Measurements from ENCODE around the gene CLDN6.
A peak's percentile ranks its signal among the peaks of the same experiment; 100 is the strongest.

CLDN6 gene

DNA sequence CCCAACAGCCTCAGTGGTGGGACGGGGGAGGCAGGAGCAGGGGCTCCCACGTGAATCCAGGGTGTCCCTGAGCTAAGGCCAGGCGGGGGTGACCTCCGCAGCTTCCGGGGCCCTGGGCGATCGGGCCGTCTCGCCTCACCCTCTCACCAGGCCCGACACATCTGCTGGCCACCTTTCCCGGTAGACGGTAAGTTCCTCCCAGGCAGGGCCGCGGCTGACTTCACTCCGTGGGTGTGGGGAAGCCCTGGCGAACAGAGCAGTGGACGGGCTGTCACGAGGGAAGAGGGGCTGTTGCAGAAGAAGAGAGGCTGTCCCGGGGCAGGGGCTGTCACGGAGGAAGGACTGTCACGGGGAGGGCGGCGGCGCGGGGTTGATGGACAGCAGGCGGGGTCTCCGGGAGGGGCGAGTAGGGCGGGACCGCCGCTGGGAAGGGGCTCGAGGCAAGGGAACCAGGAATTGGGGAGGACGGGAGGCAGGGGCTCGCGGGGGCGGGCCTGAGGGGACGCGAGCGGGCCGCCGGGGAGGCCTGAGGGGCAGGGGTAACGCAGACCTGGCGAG, 38.2 kb downstream of the CLDN6 start:
- H3K79me2 ChIP-seq (ENCODE audit: control insufficient read depth, low read length): peaks cover 63% of the 10 kb centered on the region
- peak overlapping the region; percentile 99 for H3K4me3 ChIP-seq (ENCODE audit: low read length)
- no peaks in the 10 kb centered on the region for H3K9me2 ChIP-seq (replicated peaks; ENCODE audit: control insufficient read depth, low read length)
- H3K9me3 ChIP-seq (ENCODE audit: control insufficient read depth, insufficient read depth, low read length): no peaks in the 10 kb centered on the region
- H3K4me2 ChIP-seq (ENCODE audit: low read length): peak overlapping the region; percentile 97
- peak overlapping the region; percentile 74 for H3K27ac ChIP-seq (ENCODE audit: low read depth, low read length)
- H3F3A ChIP-seq (ENCODE audit: control insufficient read depth, insufficient read depth): peaks cover 6% of the 10 kb centered on the region
- TF ChIP-seq EZH2phosphoT487 (IDR thresholded peaks at IDR 0.05; ENCODE audit: borderline replicate concordance, low read length): no peak
- TF ChIP-seq, protein P1, sequence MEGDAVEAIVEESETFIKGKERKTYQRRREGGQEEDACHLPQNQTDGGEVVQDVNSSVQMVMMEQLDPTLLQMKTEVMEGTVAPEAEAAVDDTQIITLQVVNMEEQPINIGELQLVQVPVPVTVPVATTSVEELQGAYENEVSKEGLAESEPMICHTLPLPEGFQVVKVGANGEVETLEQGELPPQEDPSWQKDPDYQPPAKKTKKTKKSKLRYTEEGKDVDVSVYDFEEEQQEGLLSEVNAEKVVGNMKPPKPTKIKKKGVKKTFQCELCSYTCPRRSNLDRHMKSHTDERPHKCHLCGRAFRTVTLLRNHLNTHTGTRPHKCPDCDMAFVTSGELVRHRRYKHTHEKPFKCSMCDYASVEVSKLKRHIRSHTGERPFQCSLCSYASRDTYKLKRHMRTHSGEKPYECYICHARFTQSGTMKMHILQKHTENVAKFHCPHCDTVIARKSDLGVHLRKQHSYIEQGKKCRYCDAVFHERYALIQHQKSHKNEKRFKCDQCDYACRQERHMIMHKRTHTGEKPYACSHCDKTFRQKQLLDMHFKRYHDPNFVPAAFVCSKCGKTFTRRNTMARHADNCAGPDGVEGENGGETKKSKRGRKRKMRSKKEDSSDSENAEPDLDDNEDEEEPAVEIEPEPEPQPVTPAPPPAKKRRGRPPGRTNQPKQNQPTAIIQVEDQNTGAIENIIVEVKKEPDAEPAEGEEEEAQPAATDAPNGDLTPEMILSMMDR (IDR thresholded peaks at IDR 0.05; ENCODE audit: low read depth, low read length, poor library complexity, severe bottlenecking): no peak
- H3K4me1 ChIP-seq (ENCODE audit: control insufficient read depth, low read length): peaks cover 50% of the 10 kb centered on the region
- H4K20me1 ChIP-seq (ENCODE audit: control insufficient read depth, insufficient read depth, low read depth, low read length): peaks cover 6% of the 10 kb centered on the region; the same call in 1 of the 2 replicates
- H3K27me3 ChIP-seq (ENCODE audit: control insufficient read depth, low read length): no peaks in the 10 kb centered on the region
- H3K36me3 ChIP-seq (ENCODE audit: control insufficient read depth, low read length): peaks cover 52% of the 10 kb centered on the region

DNA sequence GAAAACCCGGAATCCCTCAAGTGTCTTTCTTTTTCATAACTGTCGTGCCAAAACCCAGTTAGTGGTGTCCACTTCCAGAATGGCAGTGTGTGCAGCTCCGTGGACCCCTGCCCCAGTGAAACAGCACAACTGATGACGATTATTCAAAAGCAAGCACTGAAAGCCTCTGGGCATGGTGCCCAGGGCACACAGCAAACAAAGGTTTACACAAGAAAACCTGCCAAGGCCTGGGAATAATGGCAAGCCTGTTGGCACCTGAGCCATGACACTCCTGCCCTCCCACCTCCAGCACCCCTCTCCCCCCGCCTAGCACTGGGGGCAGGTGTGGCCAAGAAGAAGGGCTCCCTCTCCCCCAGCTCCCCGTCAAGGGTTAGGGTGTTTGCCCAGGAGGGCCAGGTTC, 40.5 kb downstream of the CLDN6 start:
- no peaks in the 10 kb centered on the region for H3K9me2 ChIP-seq (replicated peaks; ENCODE audit: control insufficient read depth, low read length)
- H3K4me3 ChIP-seq (ENCODE audit: low read length): 0 out of 2 replicates have a peak overlapping the region, but pooled peaks have one; percentile 19
- TF ChIP-seq, protein P1 (IDR thresholded peaks at IDR 0.05; ENCODE audit: low read depth, low read length, poor library complexity, severe bottlenecking): no peak
- TF ChIP-seq EZH2phosphoT487 (IDR thresholded peaks at IDR 0.05; ENCODE audit: borderline replicate concordance, low read length): no peak
- H3K36me3 ChIP-seq (ENCODE audit: control insufficient read depth, low read length): peaks cover 75% of the 10 kb centered on the region
- H3K9me3 ChIP-seq (ENCODE audit: control insufficient read depth, insufficient read depth, low read length): no peaks in the 10 kb centered on the region
- H4K20me1 ChIP-seq (ENCODE audit: control insufficient read depth, insufficient read depth, low read depth, low read length): peaks cover 6% of the 10 kb centered on the region; the same call in 1 of the 2 replicates
- no peaks in the 10 kb centered on the region for H3K27me3 ChIP-seq (ENCODE audit: control insufficient read depth, low read length)
- peaks cover 46% of the 10 kb centered on the region for H3K4me1 ChIP-seq (ENCODE audit: control insufficient read depth, low read length)
- no peak overlapping the region for H3K27ac ChIP-seq (ENCODE audit: low read depth, low read length)
- H3K4me2 ChIP-seq (ENCODE audit: low read length): peak overlapping the region; percentile 37
- peaks cover 66% of the 10 kb centered on the region for H3K79me2 ChIP-seq (ENCODE audit: control insufficient read depth, low read length)
- H3F3A ChIP-seq (ENCODE audit: control insufficient read depth, insufficient read depth): peaks cover 11% of the 10 kb centered on the region

DNA sequence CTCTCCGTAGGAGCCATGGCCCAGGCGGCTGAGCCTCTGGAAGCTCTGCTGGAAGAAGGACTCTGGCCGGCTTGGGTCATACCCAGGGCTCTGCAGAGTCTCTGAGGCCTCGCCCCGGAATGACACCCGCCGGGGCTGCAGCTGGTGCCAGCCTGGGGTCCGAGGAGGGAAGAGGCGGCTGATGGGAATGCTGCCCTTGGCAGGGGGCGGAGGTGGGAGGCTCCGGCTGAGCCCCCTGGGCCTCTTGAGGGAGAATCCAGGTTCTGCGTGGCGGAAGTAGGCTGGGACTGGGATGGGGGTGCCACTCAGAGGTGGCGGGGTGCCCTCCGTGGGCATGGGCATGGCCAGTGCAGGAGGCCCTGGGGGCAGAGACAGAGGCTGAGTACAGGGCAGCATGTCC, 41.3 kb downstream of the CLDN6 start:
- TF ChIP-seq, protein P1 (IDR thresholded peaks at IDR 0.05; ENCODE audit: low read depth, low read length, poor library complexity, severe bottlenecking): no peak
- TF ChIP-seq EZH2phosphoT487 (IDR thresholded peaks at IDR 0.05; ENCODE audit: borderline replicate concordance, low read length): no peak
- Histone ChIP-seq H3K9me2 (replicated peaks; ENCODE audit: control insufficient read depth, low read length) (no peaks in the 10 kb centered on the region), H3F3A (ENCODE audit: control insufficient read depth, insufficient read depth) (peaks cover 17% of the 10 kb centered on the region), H3K36me3 (ENCODE audit: control insufficient read depth, low read length) (peaks cover 83% of the 10 kb centered on the region), H3K4me3 (ENCODE audit: low read length) (no peak overlapping the region), H3K4me1 (ENCODE audit: control insufficient read depth, low read length) (peaks cover 47% of the 10 kb centered on the region), H3K27ac (ENCODE audit: low read depth, low read length) (no peak overlapping the region), H4K20me1 (ENCODE audit: control insufficient read depth, insufficient read depth, low read depth, low read length) (peaks cover 6% of the 10 kb centered on the region; the same call in 1 of the 2 replicates), H3K79me2 (ENCODE audit: control insufficient read depth, low read length) (peaks cover 73% of the 10 kb centered on the region), H3K9me3 (ENCODE audit: control insufficient read depth, insufficient read depth, low read length) (no peaks in the 10 kb centered on the region), H3K27me3 (ENCODE audit: control insufficient read depth, low read length) (no peaks in the 10 kb centered on the region), H3K4me2 (ENCODE audit: low read length) (no peak overlapping the region)
